HCT116 (cell line): Measurements from ENCODE around the gene TMEM198. TPM values are rescaled to one million over a fixed set of nuclear protein-coding genes. Genes with fewer than 3 reads are reported as not detected.

Source experiments
- ATAC-seq: fragments of 200-7000 bp; cut with Tn5 transposase; 2 replicates; pipeline ENCODE4 v1.9.1; 2020; ENCODE audit warnings: mild to moderate bottlenecking, moderate library complexity
- BruUV-seq: library from RNA; stranded (reverse); fragments of 400-500 nt; replicated peaks from 2 replicates; lab custom pipeline; 2021; lab: Mats Ljungman, UMichigan
- CTCF ChIA-PET: fragments of 300-600 bp; sonication (Branson Sonifier 250); formaldehyde crosslinking; loops from one replicate; lab custom pipeline; 2021; ENCODE audit warnings: antibody characterized with exemption; lab: Charles Lee
- POLR2A ChIA-PET: fragments of 300-600, 350-600 bp; sonication (Branson Sonifier 250); formaldehyde crosslinking; loops from one replicate; lab custom pipeline; 2021; ENCODE audit warnings: antibody characterized with exemption; lab: Charles Lee
- RAD21 ChIA-PET, 2 experiments: fragments of 300-600 bp; sonication (Branson Sonifier 250); formaldehyde crosslinking; loops; one replicate each; lab custom pipeline; 2023; ENCODE audit warnings: low total read pairs in 2 of 2; ENCODE audit not compliant: uncharacterized antibody in 2 of 2, unreplicated experiment in 2 of 2, low non-redundant PET in 1 of 2; lab: Charles Lee
- DNase-seq: peaks from one replicate; pipeline ENCODE4 v3.0.0-alpha.2; 2010; ENCODE audit warnings: low read depth, low spot score
- H2AFZ ChIP-seq: fragments of 200-600 bp; shearing (Covaris generic), sonication (generic); 2 replicates; pipeline ENCODE4 v1.6.1; 2017; ENCODE audit warnings: low read depth, mixed run types, mixed read lengths, antibody characterized with exemption, low read length; ENCODE audit not compliant: poor library complexity, severe bottlenecking
- H3K27ac ChIP-seq: 2 replicates; pipeline ENCODE4 v1.5.1; 2012; ENCODE audit warnings: low read depth, low read length
- H3K27me3 ChIP-seq: fragments of 200-600 bp; sonication (generic); 2 replicates; pipeline ENCODE4 v1.6.1; 2016; ENCODE audit warnings: mixed run types, low read length, mixed read lengths; ENCODE audit not compliant: insufficient read depth
- H3K36me3 ChIP-seq, 2 experiments: fragments of 200-500 bp in 1 of 2; fragments of 200-600 bp in 1 of 2; sonication (Bioruptor generic) in 1 of 2; sonication (generic) in 1 of 2; 2 replicates each; pipeline versions ENCODE4 v1.5.1 to v1.6.1; 2014 to 2016; ENCODE audit warnings: low read length in 2 of 2, inconsistent platforms in 1 of 2, mixed read lengths in 1 of 2, mixed run types in 1 of 2; ENCODE audit not compliant: insufficient read depth in 2 of 2, control insufficient read depth in 1 of 2
- H3K4me1 ChIP-seq, 2 experiments: fragments of 200-600 bp in 1 of 2; sonication (generic) in 1 of 2; 2 replicates each; pipeline versions ENCODE4 v1.5.1 to v1.6.1; 2012 to 2017; ENCODE audit warnings: low read length in 2 of 2, inconsistent platforms in 1 of 2, mild to moderate bottlenecking in 1 of 2, mixed read lengths in 1 of 2, mixed run types in 1 of 2, moderate library complexity in 1 of 2; ENCODE audit not compliant: insufficient read depth in 2 of 2, control insufficient read depth in 1 of 2
- H3K4me2 ChIP-seq: fragments of 200-600 bp; sonication (generic); 2 replicates; pipeline ENCODE4 v1.6.1; 2017; ENCODE audit warnings: mixed run types, low read length, mixed read lengths
- H3K4me3 ChIP-seq, 2 experiments: fragments of 200-600 bp in 1 of 2; sonication (generic) in 1 of 2; replicated peaks in 1 of 2; 2 replicates each; pipeline ENCODE4 v1.5.1; 2011 to 2016; ENCODE audit warnings: low read length in 2 of 2, control low read depth in 1 of 2, low read depth in 1 of 2, mild to moderate bottlenecking in 1 of 2, mixed read lengths in 1 of 2, mixed run types in 1 of 2
- H3K79me2 ChIP-seq: fragments of 200-600 bp; sonication (generic); 2 replicates; pipeline ENCODE4 v1.6.1; 2017; ENCODE audit warnings: mild to moderate bottlenecking, mixed run types, low read length, moderate library complexity, mixed read lengths; ENCODE audit not compliant: insufficient read depth
- H3K9ac ChIP-seq: fragments of 200-600 bp; sonication (generic); 2 replicates; pipeline ENCODE4 v1.6.1; 2016; ENCODE audit warnings: low read length, mixed read lengths
- H3K9me2 ChIP-seq: fragments of 200-600 bp; sonication (generic), shearing (Covaris generic); 2 replicates; pipeline ENCODE4 v1.6.1; 2017; ENCODE audit warnings: mixed run types, mild to moderate bottlenecking, moderate library complexity; ENCODE audit not compliant: insufficient read depth
- H3K9me3 ChIP-seq, 2 experiments: fragments of 200-500 bp in 1 of 2; fragments of 200-600 bp in 1 of 2; sonication (Bioruptor generic) in 1 of 2; sonication (generic) in 1 of 2; 2 replicates each; pipeline ENCODE4 v1.6.1; 2014 to 2017; ENCODE audit warnings: low read length in 2 of 2, mixed read lengths in 2 of 2, inconsistent platforms in 1 of 2, low read depth in 1 of 2, mild to moderate bottlenecking in 1 of 2, mixed run types in 1 of 2, moderate library complexity in 1 of 2; ENCODE audit not compliant: control insufficient read depth in 1 of 2, insufficient read depth in 1 of 2
- H4K20me1 ChIP-seq: fragments of 200-600 bp; sonication (generic), shearing (Covaris generic); 2 replicates; pipeline ENCODE4 v1.6.1; 2017; ENCODE audit warnings: mixed run types, mild to moderate bottlenecking, moderate library complexity; ENCODE audit not compliant: insufficient read depth
- CEBPB ChIP-seq: IDR thresholded peaks from 2 replicates; pipeline ENCODE4 v1.6.1; 2012; ENCODE audit warnings: low read depth
- ELF1 ChIP-seq: IDR thresholded peaks from 2 replicates; pipeline ENCODE4 v1.6.1; 2012; ENCODE audit warnings: low read depth, borderline replicate concordance
- JUND ChIP-seq: IDR thresholded peaks from 2 replicates; pipeline ENCODE4 v1.6.1; 2012
- MAX ChIP-seq: IDR thresholded peaks from 2 replicates; pipeline ENCODE4 v1.6.1; 2012
- POLR2A ChIP-seq: IDR thresholded peaks from 2 replicates; pipeline ENCODE4 v1.7.0; 2011; ENCODE audit warnings: borderline replicate concordance; ENCODE audit not compliant: insufficient read depth, insufficient read length; ENCODE audit errors: extremely low read depth
- ZFX ChIP-seq: fragments of 450-650 bp; IDR thresholded peaks from 2 replicates; pipeline ENCODE4 v1.6.1; 2017
- ZNF274 ChIP-seq: fragments of 200-500 bp; sonication (Bioruptor generic); IDR thresholded peaks from 2 replicates; pipeline ENCODE4 v1.6.1; 2014; ENCODE audit warnings: mild to moderate bottlenecking, low read depth, low read length, inconsistent platforms
- intact Hi-C: fragments of 100-400 bp; cut with micrococcal nuclease; formaldehyde crosslinking; loops from 2 replicates; pipeline ENCODE4 v1.10.0; 2022
- microRNA-seq: library from miRNA; unstranded; fragments of <30 nt; microRNA quantifications from one replicate; pipeline ENCODE4, GENCODE V29; 2016; ENCODE audit warnings: borderline number of aligned reads
- total RNA-seq: library from RNA; stranded (reverse); gene quantifications from one replicate; pipeline ENCODE4 v1.2.1, GENCODE V29; 2021; ENCODE audit not compliant: unreplicated experiment
- TF ChIP-seq, protein P1 (sequence below): IDR thresholded peaks from 2 replicates; pipeline ENCODE4 v1.6.1; 2011; ENCODE audit warnings: mild to moderate bottlenecking, low read length, moderate library complexity; ENCODE audit not compliant: insufficient replicate concordance; ENCODE audit errors: extremely low read depth

Gene TMEM198
- total RNA-seq, 1 experiment from 2014 or later: 2.1 TPM

- TF ChIP-seq MAX (peak; percentile 87), ELF1 (peak; percentile 96), ZNF274 (no peak), ZFX (no peak), JUND (no peak)
- TF ChIP-seq, protein P1, sequence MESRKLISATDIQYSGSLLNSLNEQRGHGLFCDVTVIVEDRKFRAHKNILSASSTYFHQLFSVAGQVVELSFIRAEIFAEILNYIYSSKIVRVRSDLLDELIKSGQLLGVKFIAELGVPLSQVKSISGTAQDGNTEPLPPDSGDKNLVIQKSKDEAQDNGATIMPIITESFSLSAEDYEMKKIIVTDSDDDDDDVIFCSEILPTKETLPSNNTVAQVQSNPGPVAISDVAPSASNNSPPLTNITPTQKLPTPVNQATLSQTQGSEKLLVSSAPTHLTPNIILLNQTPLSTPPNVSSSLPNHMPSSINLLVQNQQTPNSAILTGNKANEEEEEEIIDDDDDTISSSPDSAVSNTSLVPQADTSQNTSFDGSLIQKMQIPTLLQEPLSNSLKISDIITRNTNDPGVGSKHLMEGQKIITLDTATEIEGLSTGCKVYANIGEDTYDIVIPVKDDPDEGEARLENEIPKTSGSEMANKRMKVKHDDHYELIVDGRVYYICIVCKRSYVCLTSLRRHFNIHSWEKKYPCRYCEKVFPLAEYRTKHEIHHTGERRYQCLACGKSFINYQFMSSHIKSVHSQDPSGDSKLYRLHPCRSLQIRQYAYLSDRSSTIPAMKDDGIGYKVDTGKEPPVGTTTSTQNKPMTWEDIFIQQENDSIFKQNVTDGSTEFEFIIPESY: peak; percentile 88
Observed at GRCh38 chr2:219597552-219598307, 53.9 kb downstream of the TMEM198 start, which contains the start of gene STK11IP (continued).

- H3K27ac ChIP-seq: peak overlapping the region; percentile 86
- CTCF ChIA-PET: interaction anchor here (0.9 to 1.0 kb wide), 2 partner anchors 57 to 103 kb away, joined by 3 read pairs; no protein-coding TSS in a partner anchor
- H3K4me3 ChIP-seq: peak overlapping the region; percentile 94 to 95
- intact Hi-C loops: loop anchor here (2.0 kb wide), 2 partner anchors 56 to 90 kb away; partner anchors contain the start of gene CHPF
- H3K79me2 ChIP-seq: peaks cover 9% of the 10 kb centered on the region; the same call in 1 of the 2 replicates
- H3K9ac ChIP-seq: peak overlapping the region; percentile 94
- no peaks in the 10 kb centered on the region for H4K20me1 ChIP-seq
- POLR2A ChIA-PET: interaction anchor here (2.0 kb wide), 1 partner anchor 87 kb away, joined by 6 read pairs; no protein-coding TSS in a partner anchor
- DNase-seq: no peak
- peaks cover 8 to 28% of the 10 kb centered on the region in 2 experiments; a peak in 3 of 4 replicates for H3K4me1 ChIP-seq
- H2AFZ ChIP-seq: peak overlapping the region; percentile 79
- peak overlapping the region; percentile 93 for H3K4me2 ChIP-seq
- no peaks in the 10 kb centered on the region for H3K9me2 ChIP-seq
- no peak for ATAC-seq
- RAD21 ChIA-PET: interaction anchor here (1.1 to 1.3 kb wide), 2 partner anchors 46 to 57 kb away, joined by 3 read pairs; no protein-coding TSS in a partner anchor
- TSS peak; percentile 82 for BruUV-seq
- no peak for TF ChIP-seq CEBPB
- peak; percentile 37 for TF ChIP-seq POLR2A
- no peaks in the 10 kb centered on the region for H3K27me3 ChIP-seq
- no peaks in the 10 kb centered on the region for H3K9me3 ChIP-seq
- H3K36me3 ChIP-seq: 0 out of 4 replicates have a peak, but pooled peaks cover 0 to 7% of the 10 kb centered on the region in 2 experiments
Observed at GRCh38 chr2:219598308-219599078, 54.7 kb downstream of the TMEM198 start.

Small RNAs within 50 kb of the gene (microRNA-seq; reads per million reads assigned to microRNA genes)
- gene MIR3132: 2.8 reads per million

Other genes with a start within 250 kb of the TMEM198 start
- gene PTPRN, start 234.6 kb upstream of the TMEM198 start, total RNA-seq: not detected
- gene RESP18, start 211.3 kb upstream of the TMEM198 start, total RNA-seq: not detected
- 80.1 TPM for gene DNPEP, start 156.1 kb upstream of the TMEM198 start, total RNA-seq
- 4.2 TPM for gene DES, start 125.7 kb upstream of the TMEM198 start, total RNA-seq
- 56.6 TPM for gene SPEG, start 109.2 kb upstream of the TMEM198 start, total RNA-seq
- 71.8 TPM for gene GMPPA, start 45.1 kb upstream of the TMEM198 start, total RNA-seq
- gene ASIC4, start 29.5 kb upstream of the TMEM198 start, total RNA-seq: 2.1 TPM
- 228 TPM for gene CHPF, start 219 bp upstream of the TMEM198 start, total RNA-seq
- 45.2 TPM for gene OBSL1, start 27.5 kb downstream of the TMEM198 start, total RNA-seq
- gene INHA, start 28.3 kb downstream of the TMEM198 start, total RNA-seq: not detected
- 45.0 TPM for gene STK11IP, start 53.8 kb downstream of the TMEM198 start, total RNA-seq
- 23.0 TPM for gene SLC4A3, start 83.6 kb downstream of the TMEM198 start, total RNA-seq